Ishikawa (cell line): ENCODE measurements around the gene RPS6KA2.

Experiments used
- CEBPB ChIP-seq: IDR thresholded peaks from 2 replicates; pipeline ENCODE4 v1.6.1; 2012
- CREB1 ChIP-seq: IDR thresholded peaks from 2 replicates; pipeline ENCODE4 v1.6.1; 2012; ENCODE audit warnings: low read depth
- EGR1 ChIP-seq: IDR thresholded peaks from 2 replicates; pipeline ENCODE4 v1.6.1; 2012
- EP300 ChIP-seq: IDR thresholded peaks from 2 replicates; pipeline ENCODE4 v1.6.1; 2012; ENCODE audit warnings: borderline replicate concordance
- FOXM1 ChIP-seq: IDR thresholded peaks from 2 replicates; pipeline ENCODE4 v1.6.1; 2012; ENCODE audit warnings: low read depth, borderline replicate concordance
- MAX ChIP-seq: IDR thresholded peaks from 2 replicates; pipeline ENCODE4 v1.6.1; 2012
- NFIC ChIP-seq: IDR thresholded peaks from 2 replicates; pipeline ENCODE4 v1.6.1; 2012
- RAD21 ChIP-seq: IDR thresholded peaks from 2 replicates; pipeline ENCODE4 v1.6.1; 2012; ENCODE audit warnings: low read depth
- REST ChIP-seq: IDR thresholded peaks from 2 replicates; pipeline ENCODE4 v1.6.1; 2012; ENCODE audit warnings: low read depth, mild to moderate bottlenecking
- TAF1 ChIP-seq: IDR thresholded peaks from 2 replicates; pipeline ENCODE4 v1.6.1; 2012; ENCODE audit warnings: low read depth, mild to moderate bottlenecking
- TCF12 ChIP-seq: IDR thresholded peaks from 2 replicates; pipeline ENCODE4 v1.6.1; 2012; ENCODE audit warnings: low read depth
- TEAD4 ChIP-seq: IDR thresholded peaks from 2 replicates; pipeline ENCODE4 v1.6.1; 2012
- USF1 ChIP-seq: IDR thresholded peaks from 2 replicates; pipeline ENCODE4 v1.6.1; 2012
- YY1 ChIP-seq: IDR thresholded peaks from 2 replicates; pipeline ENCODE4 v1.6.1; 2012; ENCODE audit warnings: low read depth
- ZBTB7A ChIP-seq: IDR thresholded peaks from 2 replicates; pipeline ENCODE4 v1.6.1; 2012; ENCODE audit warnings: low read depth

Gene RPS6KA2

GRCh38 chr6:166489301-166490155 lies 137.5 kb downstream of the RPS6KA2 start:
- TF ChIP-seq TCF12 (no peak), TEAD4 (no peak), RAD21 (no peak), TAF1 (no peak), FOXM1 (no peak), CREB1 (no peak), CEBPB (no peak), REST (no peak), YY1 (no peak), EGR1 (no peak), ZBTB7A (no peak), NFIC (no peak), EP300 (no peak)

- TF ChIP-seq ZBTB7A (no peak), REST (no peak), USF1 (no peak), NFIC (no peak), MAX (no peak), FOXM1 (no peak)
These were observed 138.3 kb downstream of the RPS6KA2 start for GRCh38 chr6:166488701-166489100.

- no peak for TF ChIP-seq EP300
- no peak for TF ChIP-seq FOXM1
- TF ChIP-seq TAF1: no peak
- no peak for TF ChIP-seq EGR1
- TF ChIP-seq RAD21: no peak
These were observed 138.9 kb downstream of the RPS6KA2 start for GRCh38 chr6:166488076-166488685.

- no peak for TF ChIP-seq YY1
- TF ChIP-seq USF1: no peak
- TF ChIP-seq ZBTB7A: no peak
These were observed 139.9 kb downstream of the RPS6KA2 start for GRCh38 chr6:166487148-166487547.

- TF ChIP-seq ZBTB7A: no peak
- TF ChIP-seq FOXM1: no peak
- TF ChIP-seq CREB1: no peak
- TF ChIP-seq TCF12: no peak
- TF ChIP-seq RAD21: no peak
- no peak for TF ChIP-seq YY1
These were observed 140.5 kb downstream of the RPS6KA2 start for GRCh38 chr6:166486536-166486880.

GRCh38 chr6:166485651-166486535 lies 141.2 kb downstream of the RPS6KA2 start:
- peak; percentile 18; the same call in 1 of the 2 replicates for TF ChIP-seq RAD21
- no peak for TF ChIP-seq YY1
- no peak for TF ChIP-seq EP300
